H1 (cell line): Measurements from ENCODE around the gene NXN. TPM values are rescaled to one million over a fixed set of nuclear protein-coding genes. Genes with fewer than 3 reads are reported as not detected.

Experiments used
- CHD7 ChIP-seq: fragments of 300-600 bp; sonication (generic); IDR thresholded peaks from 2 replicates; pipeline ENCODE4 v1.7.1; 2012; ENCODE audit warnings: low read length, moderate library complexity, mild to moderate bottlenecking, inconsistent platforms; ENCODE audit not compliant: insufficient replicate concordance
- CTBP2 ChIP-seq: IDR thresholded peaks from 2 replicates; pipeline ENCODE4 v1.7.0; 2011; ENCODE audit warnings: borderline replicate concordance, mild to moderate bottlenecking, moderate library complexity, mixed read lengths, low read length; ENCODE audit not compliant: insufficient read depth, insufficient read length
- RNF2 ChIP-seq: fragments of 200-900, 300-1000 bp; sonication (generic); IDR thresholded peaks from 2 replicates; pipeline ENCODE4 v1.7.1; 2016; ENCODE audit warnings: borderline replicate concordance, low read depth, mild to moderate bottlenecking, antibody characterized with exemption, low read length; ENCODE audit not compliant: poor library complexity, severe bottlenecking; ENCODE audit errors: missing control alignments
- SIRT6 ChIP-seq: IDR thresholded peaks from one replicate; pipeline ENCODE4 v1.7.1; 2012; ENCODE audit warnings: low read length, inconsistent platforms
- SP2 ChIP-seq: IDR thresholded peaks from 2 replicates; pipeline ENCODE4 v1.6.1; 2012; ENCODE audit warnings: mild to moderate bottlenecking, low read length, inconsistent platforms
- TEAD4 ChIP-seq: IDR thresholded peaks from 2 replicates; pipeline ENCODE4 v1.6.1; 2012; ENCODE audit warnings: low read depth, low read length, inconsistent platforms, mixed read lengths
- polyA plus RNA-seq, 7 experiments: library from polyadenylated mRNA; depleted of rRNA in 3 of 7; stranded (reverse) in 5 of 7; unstranded in 2 of 7; fragments of >200 nt in 5 of 7; fragments of 200-250 nt in 2 of 7; gene quantifications; 1 replicate in 5 of 7; 2 replicates in 1 of 7; 4 replicates in 1 of 7; pipeline versions ENCODE4 v1.2.1 to v1.2.3, GENCODE V29; 2011 to 2013; ENCODE audit warnings: missing spikeins in 2 of 7, mixed read lengths in 2 of 7
- total RNA-seq: library from RNA; stranded (reverse); fragmentation: NEBNext Ultra II Directional; extraction: Animal tissue kit (Norgen Biotek cat#: 25700); gene quantifications from 2 replicates; pipeline ENCODE4 v1.2.1, GENCODE V29; 2021
- TF ChIP-seq, protein P1 (sequence below): IDR thresholded peaks from 2 replicates; pipeline ENCODE4 v1.6.1; 2011; ENCODE audit warnings: low read depth, mild to moderate bottlenecking, low read length; ENCODE audit not compliant: insufficient read depth
- TF ChIP-seq, protein P2 (sequence below), 3 experiments: IDR thresholded peaks; 1 replicate in 2 of 3; 2 replicates in 1 of 3; pipeline versions ENCODE4 v1.5.1 to v1.6.1; 2011; ENCODE audit warnings: low read length in 3 of 3, mild to moderate bottlenecking in 3 of 3, inconsistent platforms in 2 of 3, low read depth in 1 of 3, moderate library complexity in 1 of 3; ENCODE audit not compliant: insufficient read depth in 1 of 3; ENCODE audit errors: control extremely low read depth in 1 of 3

The NXN gene
- total and polyA plus RNA-seq, 2 of the 8 experiments (the other 6 are each of a cell fraction or from before 2014, with no cell fraction given) = 94.1 to 107 TPM

- TF ChIP-seq CHD7 (no peak), SP2 (no peak), RNF2 (no peak), SIRT6 (no peak), CTBP2 (no peak), TEAD4 (no peak)
- TF ChIP-seq, protein P1, sequence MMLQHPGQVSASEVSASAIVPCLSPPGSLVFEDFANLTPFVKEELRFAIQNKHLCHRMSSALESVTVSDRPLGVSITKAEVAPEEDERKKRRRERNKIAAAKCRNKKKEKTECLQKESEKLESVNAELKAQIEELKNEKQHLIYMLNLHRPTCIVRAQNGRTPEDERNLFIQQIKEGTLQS = no peak
- TF ChIP-seq, protein P2, sequence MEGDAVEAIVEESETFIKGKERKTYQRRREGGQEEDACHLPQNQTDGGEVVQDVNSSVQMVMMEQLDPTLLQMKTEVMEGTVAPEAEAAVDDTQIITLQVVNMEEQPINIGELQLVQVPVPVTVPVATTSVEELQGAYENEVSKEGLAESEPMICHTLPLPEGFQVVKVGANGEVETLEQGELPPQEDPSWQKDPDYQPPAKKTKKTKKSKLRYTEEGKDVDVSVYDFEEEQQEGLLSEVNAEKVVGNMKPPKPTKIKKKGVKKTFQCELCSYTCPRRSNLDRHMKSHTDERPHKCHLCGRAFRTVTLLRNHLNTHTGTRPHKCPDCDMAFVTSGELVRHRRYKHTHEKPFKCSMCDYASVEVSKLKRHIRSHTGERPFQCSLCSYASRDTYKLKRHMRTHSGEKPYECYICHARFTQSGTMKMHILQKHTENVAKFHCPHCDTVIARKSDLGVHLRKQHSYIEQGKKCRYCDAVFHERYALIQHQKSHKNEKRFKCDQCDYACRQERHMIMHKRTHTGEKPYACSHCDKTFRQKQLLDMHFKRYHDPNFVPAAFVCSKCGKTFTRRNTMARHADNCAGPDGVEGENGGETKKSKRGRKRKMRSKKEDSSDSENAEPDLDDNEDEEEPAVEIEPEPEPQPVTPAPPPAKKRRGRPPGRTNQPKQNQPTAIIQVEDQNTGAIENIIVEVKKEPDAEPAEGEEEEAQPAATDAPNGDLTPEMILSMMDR (IDR thresholded peaks at IDR 0.05; ENCODE audit: control extremely low read depth in 1 of 3, insufficient read depth in 1 of 3, low read depth in 1 of 3, low read length in 3 of 3) = no peak
Observed at GRCh38 chr17:964876-965275, 14.7 kb downstream of the NXN start (continued).
